Neural progenitor cell (in vitro differentiated cells): Measurements from ENCODE around the gene KRTAP1-3. TPM values are rescaled to one million over a fixed set of nuclear protein-coding genes. Genes with fewer than 3 reads are reported as not detected.
A peak's percentile ranks its signal among the peaks of the same experiment; 100 is the strongest.

Experiments
- DNase-seq: peaks from one replicate; pipeline ENCODE4 v3.0.0-alpha.2; 2016; ENCODE audit warnings: low spot score
- H2AFZ ChIP-seq: fragments of 200-600 bp; sonication (generic); replicated peaks from 2 replicates; pipeline ENCODE4 v1.6.1; 2016; ENCODE audit warnings: antibody characterized with exemption
- H3F3A ChIP-seq: fragments of 200-600 bp; sonication (generic); 2 replicates; pipeline ENCODE4 v1.6.1; 2016; ENCODE audit warnings: antibody characterized with exemption, low read depth
- H3K27ac ChIP-seq: fragments of 200-600 bp; sonication (generic); 2 replicates; pipeline ENCODE4 v1.5.1; 2016; ENCODE audit warnings: mild to moderate bottlenecking
- H3K27me3 ChIP-seq: fragments of 200-600 bp; sonication (generic); 2 replicates; pipeline ENCODE4 v1.6.1; 2016; ENCODE audit warnings: mild to moderate bottlenecking, moderate library complexity
- H3K36me3 ChIP-seq: fragments of 200-600 bp; sonication (generic); 2 replicates; pipeline ENCODE4 v1.5.1; 2016
- H3K4me1 ChIP-seq: fragments of 200-600 bp; sonication (generic); 2 replicates; pipeline ENCODE4 v1.6.1; 2016; ENCODE audit warnings: mixed run types
- H3K4me2 ChIP-seq: fragments of 200-600 bp; sonication (generic); 2 replicates; pipeline ENCODE4 v1.6.1; 2016
- H3K4me3 ChIP-seq: fragments of 200-600 bp; sonication (generic); 2 replicates; pipeline ENCODE4 v1.5.1; 2016
- H3K79me2 ChIP-seq: fragments of 200-600 bp; sonication (generic); 2 replicates; pipeline ENCODE4 v1.6.1; 2016; ENCODE audit warnings: low read depth
- H3K9ac ChIP-seq: fragments of 200-600 bp; sonication (generic); 2 replicates; pipeline ENCODE4 v1.6.1; 2016
- H3K9me3 ChIP-seq: fragments of 200-600 bp; sonication (generic); 2 replicates; pipeline ENCODE4 v1.5.1; 2016; ENCODE audit warnings: low read depth
- H4K20me1 ChIP-seq: fragments of 200-600 bp; sonication (generic); 2 replicates; pipeline ENCODE4 v1.6.1; 2016; ENCODE audit warnings: low read depth
- H3K27ac Mint-ChIP-seq: 3 replicates; pipeline ENCODE4 v1.8.0; 2021; ENCODE audit warnings: mixed read lengths
- H3K27me3 Mint-ChIP-seq: 2 replicates; pipeline ENCODE4 v1.8.0; 2022; ENCODE audit warnings: low read depth, mild to moderate bottlenecking, inconsistent platforms, moderate library complexity, mixed read lengths; ENCODE audit not compliant: insufficient read depth
- H3K36me3 Mint-ChIP-seq: 3 replicates; pipeline ENCODE4 v1.8.0; 2021; ENCODE audit warnings: mixed read lengths
- H3K4me1 Mint-ChIP-seq: 3 replicates; pipeline ENCODE4 v1.8.0; 2021; ENCODE audit warnings: mixed read lengths
- H3K4me3 Mint-ChIP-seq: 3 replicates; pipeline ENCODE4 v1.8.0; 2021; ENCODE audit warnings: mild to moderate bottlenecking, moderate library complexity, mixed read lengths
- H3K9me3 Mint-ChIP-seq: 3 replicates; pipeline ENCODE4 v1.8.0; 2020; ENCODE audit warnings: mixed read lengths
- CTCF ChIP-seq: fragments of 200-600 bp; sonication (generic); IDR thresholded peaks from 2 replicates; pipeline ENCODE4 v1.5.1; 2017; ENCODE audit warnings: antibody characterized with exemption, mild to moderate bottlenecking
- EZH2 ChIP-seq: fragments of 200-600 bp; sonication (generic); IDR thresholded peaks from 2 replicates; pipeline ENCODE4 v1.6.1; 2017; ENCODE audit warnings: antibody characterized with exemption, mild to moderate bottlenecking, moderate library complexity
- EZH2phosphoT487 ChIP-seq: fragments of 200-600 bp; sonication (generic); IDR thresholded peaks from 2 replicates; pipeline ENCODE4 v1.6.1; 2017; ENCODE audit warnings: antibody characterized with exemption
- total RNA-seq: library from RNA; depleted of rRNA; stranded (reverse); fragments of >200 nt; gene quantifications from 2 replicates; pipeline ENCODE4 v1.2.3, GENCODE V29; 2015; ENCODE audit warnings: low replicate concordance

The KRTAP1-3 gene
- total RNA-seq, 1 donor from 2014 or later: not detected

GRCh38 chr17:41013606-41014005 lies 21.1 kb downstream of the KRTAP1-3 start:
- no peak overlapping the region for H2AFZ ChIP-seq
- no peaks in the 10 kb centered on the region for H3K27me3 Mint-ChIP-seq
- no peaks in the 10 kb centered on the region for H4K20me1 ChIP-seq
- H3K4me2 ChIP-seq: no peak overlapping the region
- no peak overlapping the region for H3K4me3 ChIP-seq
- no peaks in the 10 kb centered on the region for H3K9me3 ChIP-seq
- H3K4me3 Mint-ChIP-seq: no peak overlapping the region
- H3K79me2 ChIP-seq: no peaks in the 10 kb centered on the region
- H3K9me3 Mint-ChIP-seq: no peaks in the 10 kb centered on the region
- H3K4me1 Mint-ChIP-seq: no peaks in the 10 kb centered on the region
- H3K4me1 ChIP-seq: peaks cover 14% of the 10 kb centered on the region
- H3K27ac Mint-ChIP-seq: no peak overlapping the region
- no peak overlapping the region for H3K27ac ChIP-seq
- no peaks in the 10 kb centered on the region for H3K27me3 ChIP-seq
- no peaks in the 10 kb centered on the region for H3K36me3 ChIP-seq
- H3F3A ChIP-seq: no peaks in the 10 kb centered on the region
- H3K36me3 Mint-ChIP-seq: no peaks in the 10 kb centered on the region
- DNase-seq: no peak
- H3K9ac ChIP-seq: no peak overlapping the region
- no peak for TF ChIP-seq CTCF
- no peak for TF ChIP-seq EZH2
- no peak for TF ChIP-seq EZH2phosphoT487

GRCh38 chr17:41013181-41013580 lies 21.5 kb downstream of the KRTAP1-3 start:
- no peak for DNase-seq
- Mint-ChIP-seq H3K4me1 (no peaks in the 10 kb centered on the region), H3K27me3 (no peaks in the 10 kb centered on the region), H3K9me3 (no peaks in the 10 kb centered on the region), H3K4me3 (no peak overlapping the region), H3K27ac (no peak overlapping the region), H3K36me3 (no peaks in the 10 kb centered on the region)
- Histone ChIP-seq H3K4me2 (no peak overlapping the region), H3F3A (no peaks in the 10 kb centered on the region), H3K4me3 (no peak overlapping the region), H2AFZ (peak overlapping the region; percentile 55), H3K36me3 (no peaks in the 10 kb centered on the region), H3K9ac (no peak overlapping the region), H3K9me3 (no peaks in the 10 kb centered on the region), H4K20me1 (no peaks in the 10 kb centered on the region), H3K27ac (no peak overlapping the region), H3K79me2 (no peaks in the 10 kb centered on the region), H3K27me3 (no peaks in the 10 kb centered on the region), H3K4me1 (peaks cover 18% of the 10 kb centered on the region)
- TF ChIP-seq CTCF: no peak
- TF ChIP-seq EZH2: no peak
- TF ChIP-seq EZH2phosphoT487: no peak

- no peaks in the 10 kb centered on the region for H3K9me3 Mint-ChIP-seq
- H3K27me3 Mint-ChIP-seq: no peaks in the 10 kb centered on the region
- TF ChIP-seq EZH2phosphoT487 (no peak), EZH2 (no peak), CTCF (no peak)
- Histone ChIP-seq H3K4me2 (no peak overlapping the region), H3K79me2 (no peaks in the 10 kb centered on the region), H3K36me3 (no peaks in the 10 kb centered on the region), H3K4me3 (no peak overlapping the region), H3K27ac (no peak overlapping the region), H3F3A (no peaks in the 10 kb centered on the region), H3K27me3 (no peaks in the 10 kb centered on the region), H3K9me3 (no peaks in the 10 kb centered on the region), H3K4me1 (peaks cover 18% of the 10 kb centered on the region), H2AFZ (peak overlapping the region; percentile 55), H4K20me1 (no peaks in the 10 kb centered on the region), H3K9ac (no peak overlapping the region)
- no peak for DNase-seq
- H3K4me3 Mint-ChIP-seq: no peak overlapping the region
- no peaks in the 10 kb centered on the region for H3K36me3 Mint-ChIP-seq
- no peak overlapping the region for H3K27ac Mint-ChIP-seq
- no peaks in the 10 kb centered on the region for H3K4me1 Mint-ChIP-seq
These were observed 22.2 kb downstream of the KRTAP1-3 start for GRCh38 chr17:41012326-41013120.
